Activated CD4-positive, alpha-beta T cell treated with anti-CD3 and anti-CD28 coated beads, Interleukin-2, amount 50 U/mL, for 16 hours (primary cell): ENCODE data around the gene POLK.
A peak's percentile ranks its signal among the peaks of the same experiment; 100 is the strongest.
"Not testable (repeated sequence)": the region's sequence is repeated elsewhere in the genome, so short reads cannot be mapped to it uniquely, and the experiment has no call there.

Source experiments
- DNase-seq: peaks from one replicate; pipeline ENCODE4 v3.0.0-alpha.2; 2020

Gene POLK

GRCh38 chr5:75511435-75512382 lies at the start of gene POLK, which contains the start of gene CERT1:
Gene POLK, plus strand, starts transcription at chr5:75511891.
Gene CERT1, minus strand, starts transcription at chr5:75511629. Its CDS starts 422 bp downstream, at chr5:75511207.
- peak; percentile 99 for DNase-seq

- DNase-seq = no peak
Measured at GRCh38 chr5:75463726-75464125, 48.0 kb upstream of the POLK start.

GRCh38 chr5:75465480-75465879 lies 46.2 kb upstream of the POLK start:
- DNase-seq = no peak

- no peak for DNase-seq
Measured at GRCh38 chr5:75466006-75466716, 45.5 kb upstream of the POLK start.

- DNase-seq = no peak
Measured at GRCh38 chr5:75468593-75468992, 43.1 kb upstream of the POLK start.

GRCh38 chr5:75469017-75469416 lies 42.7 kb upstream of the POLK start:
- no peak for DNase-seq

- no peak for DNase-seq
Measured at GRCh38 chr5:75471193-75471592, 40.5 kb upstream of the POLK start.

GRCh38 chr5:75472973-75473372 lies 38.7 kb upstream of the POLK start:
- no peak for DNase-seq

GRCh38 chr5:75473463-75473862 lies 38.2 kb upstream of the POLK start:
- no peak for DNase-seq

GRCh38 chr5:75475364-75475763 lies 36.3 kb upstream of the POLK start:
- no peak for DNase-seq

GRCh38 chr5:75481024-75481423 lies 30.7 kb upstream of the POLK start:
- DNase-seq = peak; percentile 5

- no peak for DNase-seq
Measured at GRCh38 chr5:75482482-75482881, 29.2 kb upstream of the POLK start.

- no peak for DNase-seq
Measured at GRCh38 chr5:75484605-75485004, 27.1 kb upstream of the POLK start.

- DNase-seq = not testable (repeated sequence)
Measured at GRCh38 chr5:75489847-75490246, 21.8 kb upstream of the POLK start.

GRCh38 chr5:75491621-75492020 lies 20.1 kb upstream of the POLK start:
- no peak for DNase-seq

GRCh38 chr5:75496026-75496425 lies 15.7 kb upstream of the POLK start:
- DNase-seq = no peak

GRCh38 chr5:75498208-75498777 lies 13.4 kb upstream of the POLK start:
- DNase-seq = no peak

GRCh38 chr5:75498875-75499274 lies 12.8 kb upstream of the POLK start:
- DNase-seq = not testable (repeated sequence)

GRCh38 chr5:75505112-75505511 lies 6.6 kb upstream of the POLK start:
- not testable (repeated sequence) for DNase-seq

GRCh38 chr5:75507841-75508240 lies 3.9 kb upstream of the POLK start:
- no peak for DNase-seq

GRCh38 chr5:75509546-75509945 lies 2.1 kb upstream of the POLK start:
- no peak for DNase-seq

- no peak for DNase-seq
Measured at GRCh38 chr5:75509956-75510355, 1.7 kb upstream of the POLK start.

GRCh38 chr5:75510417-75510835 lies 1.3 kb upstream of the POLK start:
- peak; percentile 20 for DNase-seq
